GM21528 (cell line): Measurements from ENCODE around the gene OR8B8.
"Not testable (repeated sequence)": the region's sequence is repeated elsewhere in the genome, so short reads cannot be mapped to it uniquely, and the experiment has no call there.

Experiments used
- ATAC-seq: cut with Tn5 transposase; IDR thresholded peaks from one replicate; pipeline ENCODE4 v1.9.1; 2021; ENCODE audit warnings: mild to moderate bottlenecking, moderate library complexity; ENCODE audit not compliant: unreplicated experiment, low FRiP score

Gene OR8B8

GRCh38 chr11:124442442-124442841 lies 3.1 kb downstream of the OR8B8 start:
- ATAC-seq, result no peak

GRCh38 chr11:124441519-124441918 lies 4.0 kb downstream of the OR8B8 start:
- no peak for ATAC-seq

DNA sequence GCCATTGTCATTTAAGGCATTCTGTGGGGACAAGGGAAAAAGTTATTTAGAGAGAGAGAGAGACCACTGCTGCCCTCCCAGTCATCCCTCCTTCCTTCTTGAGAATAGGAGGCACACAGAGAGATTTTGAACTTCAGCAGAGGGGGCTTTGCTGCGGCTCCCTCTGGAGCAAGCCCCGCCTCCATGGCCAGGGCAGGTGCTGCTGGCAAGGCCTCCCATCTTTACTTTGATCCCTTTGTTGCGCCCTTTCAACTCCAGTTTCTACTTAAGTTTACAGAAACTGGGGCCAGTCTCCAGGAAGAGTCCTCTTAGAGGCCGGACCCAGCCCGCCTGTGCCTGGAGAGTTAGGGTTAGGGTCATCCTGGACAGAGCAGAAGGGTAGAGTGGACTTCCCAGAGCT lies 4.4 kb downstream of the OR8B8 start:
- ATAC-seq, result no peak

GRCh38 chr11:124440608-124441007 lies 4.9 kb downstream of the OR8B8 start:
- no peak for ATAC-seq

DNA sequence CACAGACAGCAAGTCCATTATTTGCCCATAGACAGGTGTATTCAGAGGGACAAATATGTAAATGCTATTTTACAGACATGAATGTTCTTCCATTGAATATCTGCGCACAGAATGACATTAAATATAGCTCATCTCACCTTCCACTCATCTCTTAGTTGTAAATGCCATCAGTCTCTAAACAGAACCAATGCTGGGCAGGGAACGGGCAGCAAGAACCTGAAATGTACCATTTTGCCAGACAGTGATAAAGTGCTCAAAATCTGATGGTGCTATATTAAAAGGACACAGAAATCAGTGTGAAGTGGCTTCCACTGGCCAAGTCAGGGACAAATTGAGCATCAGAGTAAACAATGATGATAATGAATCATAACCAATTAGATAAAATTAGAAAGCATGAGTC lies 10.8 kb downstream of the OR8B8 start:
- no peak for ATAC-seq

DNA sequence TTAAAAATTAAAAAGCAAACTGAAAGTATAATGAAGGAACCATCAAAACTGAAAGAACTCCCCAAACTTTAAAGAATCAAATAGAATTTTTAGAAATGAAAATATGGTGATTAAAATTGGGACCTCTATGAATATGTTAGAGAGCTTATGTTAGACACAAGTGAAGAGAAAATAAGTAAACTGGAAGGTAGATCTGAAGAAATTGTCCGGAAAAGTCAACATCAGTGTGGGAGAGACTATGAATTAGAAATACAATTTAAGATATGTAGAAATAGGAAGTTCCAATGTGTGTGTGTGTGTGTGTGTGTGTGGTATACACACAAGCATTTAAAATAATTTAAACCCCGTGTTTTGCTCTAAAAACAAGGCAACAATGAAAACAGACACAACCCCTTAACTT lies 15.9 kb downstream of the OR8B8 start:
- ATAC-seq, result no peak

- ATAC-seq, result no peak
These were observed 21.0 kb downstream of the OR8B8 start, which contains the start of gene OR8B4 for GRCh38 chr11:124424384-124424921. OR8B4 (minus strand) TSS chr11:124424871; CDS start chr11:124424871, 0 bp downstream.

DNA sequence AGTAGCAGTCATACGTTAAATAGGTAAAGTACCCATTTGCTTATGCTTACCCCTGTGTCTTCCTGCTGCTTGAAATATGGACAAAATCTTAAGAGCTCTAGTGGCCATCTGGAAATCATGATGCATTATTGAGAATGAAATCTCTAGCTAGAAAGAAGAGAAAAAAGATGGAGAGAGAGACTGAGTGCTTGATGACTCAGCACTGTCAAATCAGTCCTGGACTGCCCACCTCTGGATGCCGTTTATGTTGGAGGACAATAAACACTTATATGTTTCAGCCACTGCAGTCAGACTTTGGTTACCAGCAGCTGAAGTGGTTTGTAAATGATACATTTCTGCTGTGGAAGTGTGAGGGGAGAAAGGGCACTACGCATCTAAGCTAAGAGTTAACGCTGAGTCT lies 24.5 kb downstream of the OR8B8 start:
- no peak for ATAC-seq

DNA sequence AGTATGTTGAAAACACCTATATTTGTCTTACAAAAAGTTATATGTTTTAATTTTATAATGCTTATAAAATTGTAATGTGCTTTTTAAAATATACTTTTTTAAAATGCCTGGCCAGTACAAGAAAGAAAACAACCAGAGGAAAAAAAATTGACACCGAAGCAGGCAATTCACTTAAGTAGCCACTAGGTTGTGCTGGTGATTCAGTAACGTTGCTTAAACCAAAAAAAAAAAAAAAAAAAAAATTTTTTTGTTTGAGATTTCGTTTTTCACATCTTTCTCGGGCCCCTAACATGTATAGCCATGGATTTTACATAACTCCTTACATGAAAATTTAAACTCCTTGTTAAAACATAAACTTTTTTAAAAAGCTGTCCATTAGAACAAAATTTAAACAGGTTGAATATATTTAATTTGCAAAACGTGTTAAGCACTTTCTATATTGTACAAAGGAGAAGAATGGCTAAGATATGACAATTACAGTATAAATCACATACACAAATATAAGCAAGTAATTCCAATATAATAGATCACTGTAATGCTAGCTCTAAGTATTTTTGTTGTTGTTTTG lies 30.1 kb downstream of the OR8B8 start:
- ATAC-seq, result no peak

- ATAC-seq, result no peak
These were observed 35.6 kb downstream of the OR8B8 start for GRCh38 chr11:124409906-124410305.

- no peak for ATAC-seq
These were observed 39.9 kb downstream of the OR8B8 start for GRCh38 chr11:124405581-124405980.

DNA sequence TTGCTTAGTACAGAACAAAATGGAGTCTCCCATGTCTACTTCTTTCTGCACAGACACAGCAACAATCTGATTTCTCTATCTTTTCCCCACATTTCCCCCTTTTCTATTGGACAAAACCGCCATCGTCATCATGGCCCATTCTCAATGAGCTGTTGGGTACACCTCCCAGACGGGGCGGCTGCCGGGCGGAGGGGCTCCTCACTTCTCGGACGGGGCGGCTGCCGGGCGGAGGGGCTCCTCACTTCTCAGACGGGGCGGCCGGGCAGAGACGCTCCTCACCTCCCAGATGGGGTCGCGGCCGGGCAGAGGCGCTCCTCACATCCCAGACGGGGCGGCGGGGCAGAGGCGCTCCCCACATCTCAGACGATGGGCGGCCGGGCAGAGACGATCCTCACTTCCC lies 42.3 kb downstream of the OR8B8 start:
- ATAC-seq, result not testable (repeated sequence)

GRCh38 chr11:124402326-124402922 lies 43.1 kb downstream of the OR8B8 start:
- peak; percentile 96 for ATAC-seq

- no peak for ATAC-seq
These were observed 46.6 kb downstream of the OR8B8 start, which contains the start of gene OR8B3 for GRCh38 chr11:124398924-124399323. OR8B3 (minus strand) TSS chr11:124399024; CDS start chr11:124397351, 1,673 bp downstream.

- not testable (repeated sequence) for ATAC-seq
These were observed 48.6 kb downstream of the OR8B8 start for GRCh38 chr11:124396847-124397246.

DNA sequence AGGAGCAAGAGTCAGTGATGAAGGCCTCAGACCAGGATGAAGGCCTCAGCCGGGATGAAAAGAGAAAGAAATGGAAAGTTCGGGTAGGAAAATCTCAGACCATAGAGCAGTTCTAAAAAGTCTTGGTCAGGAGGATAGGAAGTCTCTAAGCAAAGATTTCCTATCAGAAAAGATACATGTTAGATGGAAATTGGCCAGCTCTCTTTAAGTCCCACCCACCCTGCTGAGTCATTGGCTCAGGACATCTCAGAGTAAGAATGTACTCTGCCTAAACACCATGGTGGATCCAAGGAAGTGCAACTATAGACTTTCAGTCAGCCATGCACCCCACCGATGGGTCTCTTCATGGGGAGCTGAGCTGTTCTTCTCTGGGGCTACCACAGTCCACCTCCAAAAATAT lies 51.1 kb downstream of the OR8B8 start:
- no peak for ATAC-seq
